Activated T-helper 2 cell treated with anti-CD3 and anti-CD28 coated beads, Interferon-gamma antibody, Interleukin-2, Interleukin-4, amounts not matched to agents 10 μg/mL and 5 μg/mL and 100 μg/mL, durations not matched to agents 14 hours and 24 hours and 36 hours (primary cell): ENCODE results near the gene RNASEH2B. TPM values are rescaled to one million over a fixed set of nuclear protein-coding genes. Genes with fewer than 3 reads are reported as not detected.

Experiments
- DNase-seq: peaks from one replicate; pipeline ENCODE4 v3.0.0; 2021; ENCODE audit warnings: low spot score
- H3K27ac Mint-ChIP-seq: one replicate; pipeline ENCODE4 v1.8.0; 2021; ENCODE audit warnings: mixed read lengths
- H3K27me3 Mint-ChIP-seq: one replicate; pipeline ENCODE4 v1.8.0; 2021; ENCODE audit warnings: low read depth, mixed read lengths
- H3K36me3 Mint-ChIP-seq: one replicate; pipeline ENCODE4 v1.8.0; 2021; ENCODE audit warnings: low read depth, mixed read lengths
- H3K4me1 Mint-ChIP-seq: one replicate; pipeline ENCODE4 v1.8.0; 2021; ENCODE audit warnings: low read depth, mixed read lengths
- H3K4me3 Mint-ChIP-seq: one replicate; pipeline ENCODE4 v1.8.0; 2021; ENCODE audit warnings: low read depth, mild to moderate bottlenecking, moderate library complexity, mixed read lengths
- H3K9me3 Mint-ChIP-seq: one replicate; pipeline ENCODE4 v1.8.0; 2021; ENCODE audit warnings: mixed read lengths
- intact Hi-C: fragments of 100-400 bp; cut with micrococcal nuclease; formaldehyde crosslinking; loops from one replicate; pipeline ENCODE4 v1.15.1; 2023
- total RNA-seq: library from RNA; stranded (reverse); gene quantifications from 2 replicates; pipeline ENCODE4 v1.2.3, GENCODE V29; 2022

The RNASEH2B gene
- total RNA-seq, 1 donor from 2014 or later = 71.7 TPM

DNA sequence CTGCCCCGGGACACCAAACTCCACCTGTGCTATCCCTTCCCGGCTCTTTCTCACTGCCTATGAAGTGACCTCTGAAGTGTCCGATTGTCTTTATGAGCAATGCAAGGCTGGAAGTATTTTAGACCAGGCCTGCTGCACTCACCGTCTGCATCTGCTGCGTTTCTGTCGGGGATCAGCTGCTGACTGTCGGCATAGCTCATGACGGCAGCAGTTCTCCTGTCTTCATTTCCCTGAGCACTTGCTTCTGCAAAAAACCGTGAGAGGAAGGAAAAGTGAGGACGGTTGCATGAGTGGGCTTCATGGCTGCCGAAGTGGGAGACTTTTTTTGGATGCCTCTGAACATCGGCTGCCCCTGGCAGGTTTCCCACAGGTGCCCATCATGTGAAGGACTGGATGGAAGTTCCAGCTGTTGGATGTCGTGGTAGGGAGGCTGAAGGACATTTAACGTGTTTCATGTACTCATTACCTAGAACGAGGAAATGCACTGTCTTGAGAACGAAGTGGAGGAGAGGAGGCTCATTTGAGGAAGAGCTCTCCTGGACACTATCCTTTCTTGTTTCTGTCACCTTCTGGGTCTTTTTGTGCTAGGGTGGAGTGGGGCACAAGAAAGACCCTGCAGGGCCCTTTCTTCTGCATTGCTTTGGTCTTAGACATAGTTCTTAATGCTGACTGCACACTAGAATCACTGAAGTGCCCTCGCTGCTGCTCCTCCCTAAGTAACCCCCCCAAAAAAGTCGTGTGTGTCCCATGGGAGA lies 94.7 kb downstream of the RNASEH2B start:
- Mint-ChIP-seq H3K27ac (no peak overlapping the region), H3K4me1 (no peaks in the 10 kb centered on the region), H3K9me3 (no peaks in the 10 kb centered on the region), H3K36me3 (no peaks in the 10 kb centered on the region), H3K4me3 (no peak overlapping the region), H3K27me3 (peaks cover 9% of the 10 kb centered on the region)
- no peak for DNase-seq
- intact Hi-C loops = no loop called here

GRCh38 chr13:51004918-51005460 lies 95.4 kb downstream of the RNASEH2B start:
- Mint-ChIP-seq H3K4me3 (no peak overlapping the region), H3K36me3 (no peaks in the 10 kb centered on the region), H3K27me3 (peaks cover 11% of the 10 kb centered on the region), H3K4me1 (no peaks in the 10 kb centered on the region), H3K9me3 (no peaks in the 10 kb centered on the region), H3K27ac (no peak overlapping the region)
- intact Hi-C loops = no loop called here
- DNase-seq = no peak

DNA sequence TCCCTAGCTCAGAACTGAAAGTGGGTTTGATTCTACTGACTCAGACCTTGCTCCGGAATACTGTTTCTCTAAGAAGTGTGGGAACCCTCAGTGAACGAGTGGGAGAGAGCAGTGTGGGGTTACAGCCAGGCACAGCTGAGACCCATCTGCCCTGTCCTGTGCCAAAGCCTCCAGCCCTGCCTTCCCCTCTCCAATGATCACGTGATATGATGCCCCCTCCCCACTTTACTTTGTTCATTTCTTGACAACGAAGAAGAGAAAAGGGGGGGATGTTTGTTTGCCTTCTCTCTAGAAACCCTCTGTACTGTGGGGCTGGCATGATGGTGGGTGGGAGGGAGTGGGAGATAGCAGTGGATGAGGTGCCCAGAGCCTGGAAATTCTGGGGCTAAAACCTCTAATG lies 96.0 kb downstream of the RNASEH2B start:
- H3K27ac Mint-ChIP-seq = no peak overlapping the region
- H3K4me3 Mint-ChIP-seq = no peak overlapping the region
- intact Hi-C loops = no loop called here
- H3K4me1 Mint-ChIP-seq = no peaks in the 10 kb centered on the region
- H3K36me3 Mint-ChIP-seq = no peaks in the 10 kb centered on the region
- no peaks in the 10 kb centered on the region for H3K9me3 Mint-ChIP-seq
- no peak for DNase-seq
- peaks cover 11% of the 10 kb centered on the region for H3K27me3 Mint-ChIP-seq

Other genes starting within 250 kb of the RNASEH2B start
- gene DLEU7, start 66.1 kb upstream of the RNASEH2B start, total RNA-seq = not detected in 2 replicates
- gene C13orf42, start 201.5 kb downstream of the RNASEH2B start, total RNA-seq = not detected in 2 replicates